WTC11 (cell line): ENCODE data around the gene TRUB1. TPM values are rescaled to one million over a fixed set of nuclear protein-coding genes. Genes with fewer than 3 reads are reported as not detected.

Experiments used
- ATAC-seq: fragments of 200-7000 bp; cut with Tn5 transposase; 2 replicates; pipeline ENCODE4 v1.10.0; 2021; ENCODE audit warnings: mild to moderate bottlenecking, moderate library complexity
- CTCF ChIA-PET: fragments of 300-600 bp; sonication (Branson Sonifier 250); formaldehyde crosslinking; loops from one replicate; lab custom pipeline; 2021; ENCODE audit warnings: antibody characterized with exemption; lab: Charles Lee
- POLR2A ChIA-PET: fragments of 350-600 bp; sonication (Branson Sonifier 250); formaldehyde crosslinking; loops from one replicate; lab custom pipeline; 2021; ENCODE audit warnings: antibody characterized with exemption; lab: Charles Lee
- DNase-seq: peaks from one replicate; pipeline ENCODE4 v3.0.0; 2021; ENCODE audit warnings: low spot score
- H3K27ac Mint-ChIP-seq: 2 replicates; pipeline ENCODE4 v1.8.0; 2021; ENCODE audit warnings: mixed read lengths
- H3K27me3 Mint-ChIP-seq: 2 replicates; pipeline ENCODE4 v1.8.0; 2021; ENCODE audit warnings: low read depth, mild to moderate bottlenecking, moderate library complexity, mixed read lengths
- H3K36me3 Mint-ChIP-seq: 2 replicates; pipeline ENCODE4 v1.8.0; 2021; ENCODE audit warnings: mixed read lengths
- H3K4me1 Mint-ChIP-seq: 2 replicates; pipeline ENCODE4 v1.8.0; 2022; ENCODE audit warnings: mixed read lengths
- H3K4me3 Mint-ChIP-seq: 2 replicates; pipeline ENCODE4 v1.8.0; 2021; ENCODE audit warnings: mild to moderate bottlenecking, moderate library complexity, mixed read lengths
- H3K9me3 Mint-ChIP-seq: 2 replicates; pipeline ENCODE4 v1.8.0; 2021; ENCODE audit warnings: mixed read lengths
- FOXK1 ChIP-seq: sonication (generic); formaldehyde crosslinking; IDR thresholded peaks from 2 replicates; pipeline ENCODE4 v1.8.0; 2022; ENCODE audit warnings: mild to moderate bottlenecking, moderate library complexity, missing genetic modification reagents
- FOXP1 ChIP-seq: sonication (generic); formaldehyde crosslinking; IDR thresholded peaks from 2 replicates; pipeline ENCODE4 v1.8.0; 2022; ENCODE audit warnings: missing genetic modification reagents, mild to moderate bottlenecking, moderate library complexity, borderline replicate concordance
- GTF2I ChIP-seq: fragments of 250-450 bp; sonication (Bioruptor Pico); conservative IDR thresholded peaks from 2 replicates; pipeline ENCODE4 v1.4.0; 2021; ENCODE audit warnings: mild to moderate bottlenecking
- NFATC4 ChIP-seq: fragments of 250-450 bp; sonication (Bioruptor Pico); IDR thresholded peaks from 2 replicates; pipeline ENCODE4 v1.9.0; 2021; ENCODE audit warnings: mild to moderate bottlenecking
- NR1H2 ChIP-seq: sonication (generic); formaldehyde crosslinking; IDR thresholded peaks from 2 replicates; pipeline ENCODE4 v1.9.0; 2021; ENCODE audit warnings: mild to moderate bottlenecking, moderate library complexity, missing genetic modification reagents
- TEAD4 ChIP-seq: sonication (generic); formaldehyde crosslinking; IDR thresholded peaks from 2 replicates; pipeline ENCODE4 v1.8.0; 2022; ENCODE audit warnings: mild to moderate bottlenecking, missing genetic modification reagents
- ZNF138 ChIP-seq: sonication (generic); formaldehyde crosslinking; conservative IDR thresholded peaks from 2 replicates; pipeline ENCODE4 v1.8.1; 2022; ENCODE audit warnings: mild to moderate bottlenecking, moderate library complexity, missing genetic modification reagents
- ZNF219 ChIP-seq: sonication (generic); formaldehyde crosslinking; IDR thresholded peaks from 2 replicates; pipeline ENCODE4 v1.8.0; 2023; ENCODE audit warnings: missing genetic modification reagents, mild to moderate bottlenecking, borderline replicate concordance
- ZNF396 ChIP-seq: fragments of 250-450 bp; sonication (Bioruptor Pico); IDR thresholded peaks from 2 replicates; pipeline ENCODE4 v1.8.0; 2021; ENCODE audit warnings: mild to moderate bottlenecking, moderate library complexity, borderline replicate concordance
- ZNF416 ChIP-seq: fragments of 250-450 bp; sonication (Bioruptor Pico); IDR thresholded peaks from 2 replicates; pipeline ENCODE4 v1.9.0; 2021; ENCODE audit warnings: mild to moderate bottlenecking, inconsistent platforms
- total RNA-seq: library from RNA; stranded (reverse); gene quantifications from 3 replicates; pipeline ENCODE4 v1.2.3, GENCODE V29; 2021
- TF ChIP-seq, protein P1 (sequence below): sonication (generic); formaldehyde crosslinking; IDR thresholded peaks from 2 replicates; pipeline ENCODE4 v1.8.0; 2023; ENCODE audit warnings: missing genetic modification reagents, mild to moderate bottlenecking, borderline replicate concordance
- TF ChIP-seq, protein P2 (sequence below): sonication (generic); formaldehyde crosslinking; IDR thresholded peaks from 2 replicates; pipeline ENCODE4 v1.8.0; 2022; ENCODE audit warnings: mild to moderate bottlenecking, missing genetic modification reagents
- TF ChIP-seq, protein P3 (sequence below): sonication (generic); formaldehyde crosslinking; IDR thresholded peaks from 2 replicates; pipeline ENCODE4 v1.8.0; 2022; ENCODE audit warnings: mild to moderate bottlenecking, missing genetic modification reagents
- TF ChIP-seq, protein P4 (sequence below): sonication (generic); formaldehyde crosslinking; IDR thresholded peaks from 2 replicates; pipeline ENCODE4 v1.8.0; 2022; ENCODE audit warnings: mild to moderate bottlenecking, missing genetic modification reagents
- TF ChIP-seq, protein P5 (sequence below): sonication (generic); formaldehyde crosslinking; IDR thresholded peaks from 2 replicates; pipeline ENCODE4 v1.8.1; 2022; ENCODE audit warnings: low read depth, mild to moderate bottlenecking, moderate library complexity, missing genetic modification reagents, borderline replicate concordance
- TF ChIP-seq, protein P6 (sequence below): fragments of 250-450 bp; sonication (Bioruptor Pico); IDR thresholded peaks from 2 replicates; pipeline ENCODE4 v1.9.0; 2021; ENCODE audit warnings: mild to moderate bottlenecking, borderline replicate concordance
- TF ChIP-seq, protein P7 (sequence below): fragments of 200-600 bp; IDR thresholded peaks from 2 replicates; pipeline ENCODE4 v1.8.0; 2022; ENCODE audit warnings: antibody characterized with exemption

TRUB1 gene
- total RNA-seq, 1 experiment from 2014 or later, result 27.8 TPM

DNA sequence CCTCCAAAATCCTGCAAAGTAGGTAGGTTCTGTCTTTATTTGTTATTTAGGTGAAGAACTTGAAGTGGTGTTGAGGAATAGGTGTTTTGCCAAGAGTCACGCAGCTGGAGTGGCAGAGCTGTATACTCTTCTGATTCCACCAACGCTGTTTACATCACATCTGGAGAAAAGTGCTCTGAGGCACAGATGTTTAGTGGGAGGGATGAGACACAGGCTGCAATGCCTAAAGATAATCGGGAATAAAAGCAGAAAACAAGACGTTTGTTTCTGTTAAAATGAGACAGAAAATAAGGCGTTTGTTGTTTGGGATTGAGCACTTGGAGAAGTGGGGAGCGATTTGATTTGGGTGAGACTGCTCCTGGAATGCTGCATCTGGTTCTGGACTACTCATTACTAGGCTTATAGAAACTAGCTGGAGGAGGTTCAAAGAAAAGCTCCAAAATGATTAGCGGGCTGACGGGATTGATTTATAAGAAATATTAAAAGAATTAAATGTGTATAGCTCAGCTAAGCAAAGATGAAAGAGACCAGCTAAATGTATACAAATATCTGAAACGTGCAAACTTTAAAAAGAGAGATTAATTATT lies 54.3 kb downstream of the TRUB1 start (continued):
- TF ChIP-seq, protein P1, sequence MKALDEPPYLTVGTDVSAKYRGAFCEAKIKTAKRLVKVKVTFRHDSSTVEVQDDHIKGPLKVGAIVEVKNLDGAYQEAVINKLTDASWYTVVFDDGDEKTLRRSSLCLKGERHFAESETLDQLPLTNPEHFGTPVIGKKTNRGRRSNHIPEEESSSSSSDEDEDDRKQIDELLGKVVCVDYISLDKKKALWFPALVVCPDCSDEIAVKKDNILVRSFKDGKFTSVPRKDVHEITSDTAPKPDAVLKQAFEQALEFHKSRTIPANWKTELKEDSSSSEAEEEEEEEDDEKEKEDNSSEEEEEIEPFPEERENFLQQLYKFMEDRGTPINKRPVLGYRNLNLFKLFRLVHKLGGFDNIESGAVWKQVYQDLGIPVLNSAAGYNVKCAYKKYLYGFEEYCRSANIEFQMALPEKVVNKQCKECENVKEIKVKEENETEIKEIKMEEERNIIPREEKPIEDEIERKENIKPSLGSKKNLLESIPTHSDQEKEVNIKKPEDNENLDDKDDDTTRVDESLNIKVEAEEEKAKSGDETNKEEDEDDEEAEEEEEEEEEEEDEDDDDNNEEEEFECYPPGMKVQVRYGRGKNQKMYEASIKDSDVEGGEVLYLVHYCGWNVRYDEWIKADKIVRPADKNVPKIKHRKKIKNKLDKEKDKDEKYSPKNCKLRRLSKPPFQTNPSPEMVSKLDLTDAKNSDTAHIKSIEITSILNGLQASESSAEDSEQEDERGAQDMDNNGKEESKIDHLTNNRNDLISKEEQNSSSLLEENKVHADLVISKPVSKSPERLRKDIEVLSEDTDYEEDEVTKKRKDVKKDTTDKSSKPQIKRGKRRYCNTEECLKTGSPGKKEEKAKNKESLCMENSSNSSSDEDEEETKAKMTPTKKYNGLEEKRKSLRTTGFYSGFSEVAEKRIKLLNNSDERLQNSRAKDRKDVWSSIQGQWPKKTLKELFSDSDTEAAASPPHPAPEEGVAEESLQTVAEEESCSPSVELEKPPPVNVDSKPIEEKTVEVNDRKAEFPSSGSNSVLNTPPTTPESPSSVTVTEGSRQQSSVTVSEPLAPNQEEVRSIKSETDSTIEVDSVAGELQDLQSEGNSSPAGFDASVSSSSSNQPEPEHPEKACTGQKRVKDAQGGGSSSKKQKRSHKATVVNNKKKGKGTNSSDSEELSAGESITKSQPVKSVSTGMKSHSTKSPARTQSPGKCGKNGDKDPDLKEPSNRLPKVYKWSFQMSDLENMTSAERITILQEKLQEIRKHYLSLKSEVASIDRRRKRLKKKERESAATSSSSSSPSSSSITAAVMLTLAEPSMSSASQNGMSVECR (CRISPR knock-in tag), result no peak

DNA sequence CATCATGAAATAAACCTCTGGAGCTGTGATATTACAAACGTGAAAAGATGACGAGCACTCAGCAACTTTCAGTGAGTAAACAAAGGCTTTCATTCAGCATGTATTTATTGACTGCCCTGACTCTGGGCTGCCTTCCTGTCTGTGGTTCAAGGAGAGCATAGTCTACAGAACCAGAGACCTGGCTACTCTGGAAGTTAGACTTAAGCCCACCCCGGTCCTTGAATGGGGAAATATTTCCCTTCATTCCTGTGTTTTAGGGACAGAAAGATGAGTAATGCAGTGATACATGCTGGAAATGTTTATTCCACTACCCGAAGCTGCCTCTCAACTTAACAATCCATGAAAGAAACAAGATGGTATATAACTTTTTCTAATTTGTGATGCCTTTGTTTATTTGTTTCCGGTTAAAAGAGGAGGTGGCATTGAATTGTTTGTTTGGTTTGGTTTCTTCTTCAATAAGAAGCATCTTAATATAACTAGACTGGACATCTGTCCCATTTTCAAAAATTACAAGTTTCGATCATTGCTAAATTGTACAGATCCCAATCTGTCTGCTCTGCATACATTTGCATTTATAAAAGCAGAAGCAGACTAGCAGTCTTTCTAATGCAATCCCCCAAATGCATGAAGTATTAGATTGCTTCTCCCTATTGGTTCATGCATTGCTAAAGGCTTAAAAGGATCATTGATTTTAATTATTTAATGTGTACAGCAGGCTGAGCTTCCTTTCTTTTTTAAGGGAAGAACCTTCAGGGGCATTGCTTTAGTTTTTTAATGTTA lies 57.7 kb downstream of the TRUB1 start:
- H3K4me3 Mint-ChIP-seq, result no peak overlapping the region
- H3K9me3 Mint-ChIP-seq, result no peaks in the 10 kb centered on the region
- H3K4me1 Mint-ChIP-seq, result peaks cover 8% of the 10 kb centered on the region
- TF ChIP-seq, protein P2, sequence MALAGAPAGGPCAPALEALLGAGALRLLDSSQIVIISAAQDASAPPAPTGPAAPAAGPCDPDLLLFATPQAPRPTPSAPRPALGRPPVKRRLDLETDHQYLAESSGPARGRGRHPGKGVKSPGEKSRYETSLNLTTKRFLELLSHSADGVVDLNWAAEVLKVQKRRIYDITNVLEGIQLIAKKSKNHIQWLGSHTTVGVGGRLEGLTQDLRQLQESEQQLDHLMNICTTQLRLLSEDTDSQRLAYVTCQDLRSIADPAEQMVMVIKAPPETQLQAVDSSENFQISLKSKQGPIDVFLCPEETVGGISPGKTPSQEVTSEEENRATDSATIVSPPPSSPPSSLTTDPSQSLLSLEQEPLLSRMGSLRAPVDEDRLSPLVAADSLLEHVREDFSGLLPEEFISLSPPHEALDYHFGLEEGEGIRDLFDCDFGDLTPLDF, result no peak
- TF ChIP-seq, protein P3, sequence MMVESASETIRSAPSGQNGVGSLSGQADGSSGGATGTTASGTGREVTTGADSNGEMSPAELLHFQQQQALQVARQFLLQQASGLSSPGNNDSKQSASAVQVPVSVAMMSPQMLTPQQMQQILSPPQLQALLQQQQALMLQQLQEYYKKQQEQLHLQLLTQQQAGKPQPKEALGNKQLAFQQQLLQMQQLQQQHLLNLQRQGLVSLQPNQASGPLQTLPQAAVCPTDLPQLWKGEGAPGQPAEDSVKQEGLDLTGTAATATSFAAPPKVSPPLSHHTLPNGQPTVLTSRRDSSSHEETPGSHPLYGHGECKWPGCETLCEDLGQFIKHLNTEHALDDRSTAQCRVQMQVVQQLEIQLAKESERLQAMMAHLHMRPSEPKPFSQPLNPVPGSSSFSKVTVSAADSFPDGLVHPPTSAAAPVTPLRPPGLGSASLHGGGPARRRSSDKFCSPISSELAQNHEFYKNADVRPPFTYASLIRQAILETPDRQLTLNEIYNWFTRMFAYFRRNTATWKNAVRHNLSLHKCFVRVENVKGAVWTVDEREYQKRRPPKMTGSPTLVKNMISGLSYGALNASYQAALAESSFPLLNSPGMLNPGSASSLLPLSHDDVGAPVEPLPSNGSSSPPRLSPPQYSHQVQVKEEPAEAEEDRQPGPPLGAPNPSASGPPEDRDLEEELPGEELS (CRISPR knock-in tag), result no peak
- TF ChIP-seq NFATC4, result no peak
- no peak for TF ChIP-seq ZNF396 (CRISPR knock-in tag)
- TF ChIP-seq FOXK1 (CRISPR knock-in tag), result no peak
- no peak for TF ChIP-seq ZNF138 (CRISPR knock-in tag)
- TF ChIP-seq, protein P4, sequence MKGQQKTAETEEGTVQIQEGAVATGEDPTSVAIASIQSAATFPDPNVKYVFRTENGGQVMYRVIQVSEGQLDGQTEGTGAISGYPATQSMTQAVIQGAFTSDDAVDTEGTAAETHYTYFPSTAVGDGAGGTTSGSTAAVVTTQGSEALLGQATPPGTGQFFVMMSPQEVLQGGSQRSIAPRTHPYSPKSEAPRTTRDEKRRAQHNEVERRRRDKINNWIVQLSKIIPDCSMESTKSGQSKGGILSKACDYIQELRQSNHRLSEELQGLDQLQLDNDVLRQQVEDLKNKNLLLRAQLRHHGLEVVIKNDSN (CRISPR knock-in tag), result no peak
- TF ChIP-seq FOXP1 (CRISPR knock-in tag), result no peak
- TF ChIP-seq, protein P5, sequence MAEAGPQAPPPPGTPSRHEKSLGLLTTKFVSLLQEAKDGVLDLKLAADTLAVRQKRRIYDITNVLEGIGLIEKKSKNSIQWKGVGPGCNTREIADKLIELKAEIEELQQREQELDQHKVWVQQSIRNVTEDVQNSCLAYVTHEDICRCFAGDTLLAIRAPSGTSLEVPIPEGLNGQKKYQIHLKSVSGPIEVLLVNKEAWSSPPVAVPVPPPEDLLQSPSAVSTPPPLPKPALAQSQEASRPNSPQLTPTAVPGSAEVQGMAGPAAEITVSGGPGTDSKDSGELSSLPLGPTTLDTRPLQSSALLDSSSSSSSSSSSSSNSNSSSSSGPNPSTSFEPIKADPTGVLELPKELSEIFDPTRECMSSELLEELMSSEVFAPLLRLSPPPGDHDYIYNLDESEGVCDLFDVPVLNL (CRISPR knock-in tag), result no peak
- no peak for TF ChIP-seq GTF2I (CRISPR knock-in tag)
- TF ChIP-seq, protein P6, sequence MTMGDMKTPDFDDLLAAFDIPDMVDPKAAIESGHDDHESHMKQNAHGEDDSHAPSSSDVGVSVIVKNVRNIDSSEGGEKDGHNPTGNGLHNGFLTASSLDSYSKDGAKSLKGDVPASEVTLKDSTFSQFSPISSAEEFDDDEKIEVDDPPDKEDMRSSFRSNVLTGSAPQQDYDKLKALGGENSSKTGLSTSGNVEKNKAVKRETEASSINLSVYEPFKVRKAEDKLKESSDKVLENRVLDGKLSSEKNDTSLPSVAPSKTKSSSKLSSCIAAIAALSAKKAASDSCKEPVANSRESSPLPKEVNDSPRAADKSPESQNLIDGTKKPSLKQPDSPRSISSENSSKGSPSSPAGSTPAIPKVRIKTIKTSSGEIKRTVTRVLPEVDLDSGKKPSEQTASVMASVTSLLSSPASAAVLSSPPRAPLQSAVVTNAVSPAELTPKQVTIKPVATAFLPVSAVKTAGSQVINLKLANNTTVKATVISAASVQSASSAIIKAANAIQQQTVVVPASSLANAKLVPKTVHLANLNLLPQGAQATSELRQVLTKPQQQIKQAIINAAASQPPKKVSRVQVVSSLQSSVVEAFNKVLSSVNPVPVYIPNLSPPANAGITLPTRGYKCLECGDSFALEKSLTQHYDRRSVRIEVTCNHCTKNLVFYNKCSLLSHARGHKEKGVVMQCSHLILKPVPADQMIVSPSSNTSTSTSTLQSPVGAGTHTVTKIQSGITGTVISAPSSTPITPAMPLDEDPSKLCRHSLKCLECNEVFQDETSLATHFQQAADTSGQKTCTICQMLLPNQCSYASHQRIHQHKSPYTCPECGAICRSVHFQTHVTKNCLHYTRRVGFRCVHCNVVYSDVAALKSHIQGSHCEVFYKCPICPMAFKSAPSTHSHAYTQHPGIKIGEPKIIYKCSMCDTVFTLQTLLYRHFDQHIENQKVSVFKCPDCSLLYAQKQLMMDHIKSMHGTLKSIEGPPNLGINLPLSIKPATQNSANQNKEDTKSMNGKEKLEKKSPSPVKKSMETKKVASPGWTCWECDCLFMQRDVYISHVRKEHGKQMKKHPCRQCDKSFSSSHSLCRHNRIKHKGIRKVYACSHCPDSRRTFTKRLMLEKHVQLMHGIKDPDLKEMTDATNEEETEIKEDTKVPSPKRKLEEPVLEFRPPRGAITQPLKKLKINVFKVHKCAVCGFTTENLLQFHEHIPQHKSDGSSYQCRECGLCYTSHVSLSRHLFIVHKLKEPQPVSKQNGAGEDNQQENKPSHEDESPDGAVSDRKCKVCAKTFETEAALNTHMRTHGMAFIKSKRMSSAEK (CRISPR knock-in tag), result no peak
- TF ChIP-seq NR1H2 (CRISPR knock-in tag), result no peak
- TF ChIP-seq ZNF416 (CRISPR knock-in tag), result no peak
- TF ChIP-seq ZNF219 (CRISPR knock-in tag), result no peak
- TF ChIP-seq TEAD4 (CRISPR knock-in tag), result no peak
- TF ChIP-seq, protein P7, sequence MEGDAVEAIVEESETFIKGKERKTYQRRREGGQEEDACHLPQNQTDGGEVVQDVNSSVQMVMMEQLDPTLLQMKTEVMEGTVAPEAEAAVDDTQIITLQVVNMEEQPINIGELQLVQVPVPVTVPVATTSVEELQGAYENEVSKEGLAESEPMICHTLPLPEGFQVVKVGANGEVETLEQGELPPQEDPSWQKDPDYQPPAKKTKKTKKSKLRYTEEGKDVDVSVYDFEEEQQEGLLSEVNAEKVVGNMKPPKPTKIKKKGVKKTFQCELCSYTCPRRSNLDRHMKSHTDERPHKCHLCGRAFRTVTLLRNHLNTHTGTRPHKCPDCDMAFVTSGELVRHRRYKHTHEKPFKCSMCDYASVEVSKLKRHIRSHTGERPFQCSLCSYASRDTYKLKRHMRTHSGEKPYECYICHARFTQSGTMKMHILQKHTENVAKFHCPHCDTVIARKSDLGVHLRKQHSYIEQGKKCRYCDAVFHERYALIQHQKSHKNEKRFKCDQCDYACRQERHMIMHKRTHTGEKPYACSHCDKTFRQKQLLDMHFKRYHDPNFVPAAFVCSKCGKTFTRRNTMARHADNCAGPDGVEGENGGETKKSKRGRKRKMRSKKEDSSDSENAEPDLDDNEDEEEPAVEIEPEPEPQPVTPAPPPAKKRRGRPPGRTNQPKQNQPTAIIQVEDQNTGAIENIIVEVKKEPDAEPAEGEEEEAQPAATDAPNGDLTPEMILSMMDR, result no peak
- ChIA-PET CTCF (no interaction called here), POLR2A (no interaction called here)
- H3K27ac Mint-ChIP-seq, result peak overlapping the region; percentile 34
- ATAC-seq (no peak), DNase-seq (no peak)
- H3K36me3 Mint-ChIP-seq, result no peaks in the 10 kb centered on the region
- no peaks in the 10 kb centered on the region for H3K27me3 Mint-ChIP-seq
